Activated T-cell treated with anti-CD3 and anti-CD28 coated beads, Interleukin-2, amount 50 U/mL, for 1 hour (primary cell): ENCODE data around the gene STX8.

Experiments used
- DNase-seq: peaks from one replicate; pipeline ENCODE4 v3.0.0-alpha.2; 2020

STX8 gene

GRCh38 chr17:9434642-9435057 lies 141.0 kb downstream of the STX8 start:
- DNase-seq: no peak

- no peak for DNase-seq
These were observed 142.6 kb downstream of the STX8 start for GRCh38 chr17:9432934-9433421.

GRCh38 chr17:9432134-9432885 lies 143.3 kb downstream of the STX8 start:
- no peak for DNase-seq

GRCh38 chr17:9431620-9432019 lies 144.0 kb downstream of the STX8 start:
- no peak for DNase-seq

GRCh38 chr17:9427465-9428315 lies 147.9 kb downstream of the STX8 start:
- DNase-seq: no peak

GRCh38 chr17:9424071-9424640 lies 151.5 kb downstream of the STX8 start:
- DNase-seq: no peak

- no peak for DNase-seq
These were observed 154.1 kb downstream of the STX8 start for GRCh38 chr17:9421525-9421924.

GRCh38 chr17:9419932-9420453 lies 155.6 kb downstream of the STX8 start:
- DNase-seq: no peak

GRCh38 chr17:9414471-9414870 lies 161.1 kb downstream of the STX8 start:
- DNase-seq: no peak

GRCh38 chr17:9410737-9411136 lies 164.9 kb downstream of the STX8 start:
- DNase-seq: no peak

GRCh38 chr17:9410301-9410700 lies 165.3 kb downstream of the STX8 start:
- no peak for DNase-seq

- no peak for DNase-seq
These were observed 165.7 kb downstream of the STX8 start for GRCh38 chr17:9409878-9410277.

GRCh38 chr17:9408868-9409829 lies 166.5 kb downstream of the STX8 start:
- no peak for DNase-seq

GRCh38 chr17:9408381-9408780 lies 167.2 kb downstream of the STX8 start:
- DNase-seq: no peak

GRCh38 chr17:9406046-9406606 lies 169.5 kb downstream of the STX8 start:
- DNase-seq: no peak

GRCh38 chr17:9403257-9403656 lies 172.4 kb downstream of the STX8 start:
- no peak for DNase-seq

- DNase-seq: no peak
These were observed 172.9 kb downstream of the STX8 start for GRCh38 chr17:9402590-9403199.

- no peak for DNase-seq
These were observed 174.2 kb downstream of the STX8 start for GRCh38 chr17:9401434-9401833.

GRCh38 chr17:9389111-9389527 lies 186.5 kb downstream of the STX8 start:
- no peak for DNase-seq

GRCh38 chr17:9386401-9386800 lies 189.2 kb downstream of the STX8 start:
- no peak for DNase-seq

GRCh38 chr17:9383826-9384225 lies 191.8 kb downstream of the STX8 start:
- no peak for DNase-seq
